GM21723 (cell line): ENCODE results near the gene FBLN7.

Experiments
- ATAC-seq: cut with Tn5 transposase; IDR thresholded peaks from one replicate; pipeline ENCODE4 v1.9.1; 2021; ENCODE audit warnings: mild to moderate bottlenecking, moderate library complexity; ENCODE audit not compliant: unreplicated experiment

FBLN7 gene

DNA sequence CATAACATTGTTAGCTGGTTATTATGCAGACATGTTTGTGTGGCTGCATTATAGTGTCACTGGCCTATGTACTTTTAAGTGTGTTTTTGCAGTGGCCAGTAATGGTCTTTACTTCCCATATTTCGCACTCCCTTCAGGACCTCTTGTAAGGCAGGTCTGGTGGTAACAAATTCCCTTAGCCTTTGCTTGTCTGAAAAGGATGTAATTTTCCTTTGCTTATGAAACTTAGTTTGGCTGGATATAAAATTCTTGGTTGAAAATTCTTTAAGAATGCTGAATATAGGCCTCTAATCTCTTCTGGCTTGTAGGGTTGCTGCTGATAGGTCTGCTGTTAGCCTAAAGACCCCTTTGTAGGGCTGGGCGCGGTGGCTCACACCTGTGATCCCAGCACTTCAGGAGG is 82.0 kb downstream of the FBLN7 start:
- no peak for ATAC-seq

DNA sequence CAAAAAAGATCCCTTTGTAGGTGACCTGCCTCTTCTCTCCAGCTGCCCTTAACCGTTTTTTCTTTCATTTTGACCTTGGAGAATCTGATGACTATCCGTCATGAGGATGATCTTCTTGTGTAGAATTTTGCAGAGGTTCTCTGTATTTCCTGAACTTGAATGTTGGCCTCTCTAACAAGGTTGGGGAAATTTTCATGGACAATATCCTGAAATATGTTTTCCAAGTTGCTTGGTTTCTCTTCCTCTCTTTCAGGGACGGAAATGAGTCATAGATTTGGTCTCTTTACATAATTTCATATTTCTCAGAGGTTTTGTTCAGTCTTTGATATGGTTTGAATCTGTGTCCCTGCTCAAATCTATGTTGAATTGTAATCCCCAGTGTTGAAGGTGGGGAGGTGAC is 82.6 kb downstream of the FBLN7 start:
- no peak for ATAC-seq

GRCh38 chr2:112229348-112229747 is 91.2 kb downstream of the FBLN7 start:
- ATAC-seq: no peak

DNA sequence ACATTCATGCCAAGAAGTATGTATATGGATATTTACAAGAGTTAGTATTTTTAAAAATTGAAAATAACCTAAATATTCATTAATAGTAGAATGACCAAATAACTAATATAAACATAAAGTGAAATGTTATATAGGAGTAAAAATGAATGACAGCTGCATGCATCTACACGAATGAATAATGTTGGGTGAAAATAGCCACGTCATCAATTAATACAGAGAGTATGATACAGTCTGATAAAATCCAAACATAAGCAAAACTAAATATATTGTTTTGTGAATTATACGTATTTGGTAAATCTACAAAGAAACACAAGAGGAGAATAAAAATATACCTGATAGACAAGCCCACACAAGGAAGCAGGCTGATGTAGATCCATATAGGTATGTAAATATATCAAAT is 92.2 kb downstream of the FBLN7 start:
- no peak for ATAC-seq
